C4-2B (cell line): ENCODE data around the gene ISL2.

Experiments used
- H3K27ac ChIP-seq: fragments of 450-650 bp; 2 replicates; pipeline ENCODE4 v1.5.1; 2017
- CTCF ChIP-seq: fragments of 450-650 bp; conservative IDR thresholded peaks from 2 replicates; pipeline ENCODE4 v1.5.1; 2017; ENCODE audit warnings: mild to moderate bottlenecking
- ZFX ChIP-seq: fragments of 450-650 bp; IDR thresholded peaks from 2 replicates; pipeline ENCODE4 v1.6.1; 2017

ISL2 gene

GRCh38 chr15:76376816-76377215 is 40.2 kb downstream of the ISL2 start:
- TF ChIP-seq ZFX (no peak), CTCF (no peak)

GRCh38 chr15:76377217-76377616 is 40.6 kb downstream of the ISL2 start:
- no peak overlapping the region for H3K27ac ChIP-seq
- TF ChIP-seq ZFX (no peak), CTCF (no peak)

More at GRCh38 chr15:76376816-76377215, 40.2 kb downstream of the ISL2 start:
- no peak overlapping the region for H3K27ac ChIP-seq

- H3K27ac ChIP-seq = no peak overlapping the region
- TF ChIP-seq CTCF = no peak
- TF ChIP-seq ZFX = no peak
Observed at GRCh38 chr15:76377751-76378150, 41.2 kb downstream of the ISL2 start.

GRCh38 chr15:76378691-76379090 is 42.1 kb downstream of the ISL2 start:
- no peak for TF ChIP-seq ZFX
- no peak for TF ChIP-seq CTCF
- H3K27ac ChIP-seq = no peak overlapping the region

GRCh38 chr15:76380249-76380648 is 43.7 kb downstream of the ISL2 start:
- TF ChIP-seq CTCF = no peak
- no peak for TF ChIP-seq ZFX
- no peak overlapping the region for H3K27ac ChIP-seq

- TF ChIP-seq ZFX = no peak
- TF ChIP-seq CTCF = no peak
Observed at GRCh38 chr15:76381366-76381765, 44.8 kb downstream of the ISL2 start.

GRCh38 chr15:76382987-76383728 is 46.6 kb downstream of the ISL2 start:
- no peak overlapping the region for H3K27ac ChIP-seq
- TF ChIP-seq ZFX = no peak
- TF ChIP-seq CTCF = no peak

More at GRCh38 chr15:76381366-76381765, 44.8 kb downstream of the ISL2 start:
- H3K27ac ChIP-seq = no peak overlapping the region
